ENCODE data around the gene PLEKHG3.

- TF ChIP-seq CTCF (IDR thresholded peaks at IDR 0.05) (no peak), POLR2A (IDR thresholded peaks at IDR 0.05) (no peak), EP300 (IDR thresholded peaks at IDR 0.05) (no peak)
Measured at GRCh38 chr14:64688031-64688430, 16.2 kb upstream of the PLEKHG3 start.
